Uterus (tissue), 4 donors: Measurements from ENCODE around the gene TEC. TPM values are rescaled to one million over a fixed set of nuclear protein-coding genes. Genes with fewer than 3 reads are reported as not detected.

Experiments used
- DNase-seq, 2 donors: peaks; one replicate each; pipeline ENCODE4 v3.0.0-alpha.2; 2019 to 2020
- H3K27ac ChIP-seq, 2 donors: fragments of 200-600 bp; sonication (generic); 1 replicate in 1 of 2; 2 replicates in 1 of 2; pipeline ENCODE4 v1.5.1; 2016 to 2018
- H3K27me3 ChIP-seq, 2 donors: fragments of 200-600 bp; sonication (generic); one replicate each; pipeline ENCODE4 v1.5.1; 2018 to 2019; ENCODE audit warnings: control low read depth in 1 of 2
- H3K36me3 ChIP-seq, 2 donors: fragments of 200-600 bp; sonication (generic); one replicate each; pipeline ENCODE4 v1.5.1; 2019; ENCODE audit warnings: control low read depth in 1 of 2
- H3K4me1 ChIP-seq, 2 donors: fragments of 200-600 bp; sonication (generic); one replicate each; pipeline ENCODE4 v1.5.1; 2018 to 2019; ENCODE audit warnings: control low read depth in 1 of 2
- H3K4me3 ChIP-seq, 2 donors: fragments of 200-600 bp; sonication (generic); 1 replicate in 1 of 2; 2 replicates in 1 of 2; pipeline ENCODE4 v1.5.1; 2018 to 2019; ENCODE audit warnings: mild to moderate bottlenecking in 1 of 2
- H3K9me3 ChIP-seq, 2 donors: fragments of 200-600 bp; sonication (generic); one replicate each; pipeline ENCODE4 v1.5.1; 2019; ENCODE audit warnings: control low read depth in 1 of 2
- POLR2A ChIP-seq, 2 donors: fragments of 450-650 bp; IDR thresholded peaks; one replicate each; pipeline ENCODE4 v1.6.1; 2016; ENCODE audit warnings: antibody characterized with exemption in 2 of 2, mild to moderate bottlenecking in 1 of 2, moderate library complexity in 1 of 2
- intact Hi-C: fragments of 100-400 bp; cut with DNase I; formaldehyde crosslinking; loops from one replicate; pipeline ENCODE4 v1.15.1; 2023; ENCODE audit warnings: low total_unique reads
- small RNA-seq: library from RNA; depleted of rRNA; stranded (forward); fragments of <200 nt; gene quantifications from one replicate; pipeline ENCODE3, GENCODE V24; 2016
- total RNA-seq, 4 donors: library from RNA; depleted of rRNA in 3 of 4; stranded (reverse); fragments of >200 nt in 3 of 4; gene quantifications; one replicate each; pipeline versions ENCODE4 v1.1.0 to v1.2.4, GENCODE V29; 2014 to 2023
- TF ChIP-seq, protein P1 (sequence below), 4 experiments: fragments of 200-600 bp in 2 of 4; fragments of 450-650 bp in 2 of 4; sonication (generic) in 2 of 4; IDR thresholded peaks; one replicate each; pipeline ENCODE4 v1.5.1; 2016 to 2019; ENCODE audit warnings: antibody characterized with exemption in 4 of 4, mild to moderate bottlenecking in 2 of 4, moderate library complexity in 1 of 4
- donor health status: DM: yes; HTN: yes; CAD: no.

Gene TEC
- total RNA-seq, 4 donors from 2014 or later: under 0.01 to 6.8 (median 2.6) TPM

DNA sequence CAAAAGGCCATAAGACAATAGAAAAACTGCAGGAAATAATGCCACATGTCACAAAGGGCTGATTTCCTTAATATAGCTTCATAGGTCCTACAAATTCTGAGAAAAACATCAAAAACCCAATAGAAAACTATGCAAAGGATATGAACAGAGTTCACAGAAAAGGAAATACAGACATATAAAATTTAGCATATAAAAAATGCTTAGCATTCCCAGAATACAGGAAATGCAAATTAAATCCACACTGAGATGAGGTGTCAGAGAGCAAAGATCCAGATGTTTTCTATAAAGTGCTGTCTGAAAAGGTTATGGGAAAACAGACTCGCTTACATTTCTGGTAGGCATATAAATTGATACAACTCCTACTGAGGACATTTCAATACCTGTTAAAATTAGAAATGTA, 169.4 kb downstream of the TEC start:
- Histone ChIP-seq H3K9me3 (no peaks in the 10 kb centered on the region), H3K36me3 (no peaks in the 10 kb centered on the region), H3K4me1 (no peaks in the 10 kb centered on the region), H3K27me3 (no peaks in the 10 kb centered on the region), H3K4me3 (no peak overlapping the region), H3K27ac (no peak overlapping the region)
- TF ChIP-seq, protein P1, sequence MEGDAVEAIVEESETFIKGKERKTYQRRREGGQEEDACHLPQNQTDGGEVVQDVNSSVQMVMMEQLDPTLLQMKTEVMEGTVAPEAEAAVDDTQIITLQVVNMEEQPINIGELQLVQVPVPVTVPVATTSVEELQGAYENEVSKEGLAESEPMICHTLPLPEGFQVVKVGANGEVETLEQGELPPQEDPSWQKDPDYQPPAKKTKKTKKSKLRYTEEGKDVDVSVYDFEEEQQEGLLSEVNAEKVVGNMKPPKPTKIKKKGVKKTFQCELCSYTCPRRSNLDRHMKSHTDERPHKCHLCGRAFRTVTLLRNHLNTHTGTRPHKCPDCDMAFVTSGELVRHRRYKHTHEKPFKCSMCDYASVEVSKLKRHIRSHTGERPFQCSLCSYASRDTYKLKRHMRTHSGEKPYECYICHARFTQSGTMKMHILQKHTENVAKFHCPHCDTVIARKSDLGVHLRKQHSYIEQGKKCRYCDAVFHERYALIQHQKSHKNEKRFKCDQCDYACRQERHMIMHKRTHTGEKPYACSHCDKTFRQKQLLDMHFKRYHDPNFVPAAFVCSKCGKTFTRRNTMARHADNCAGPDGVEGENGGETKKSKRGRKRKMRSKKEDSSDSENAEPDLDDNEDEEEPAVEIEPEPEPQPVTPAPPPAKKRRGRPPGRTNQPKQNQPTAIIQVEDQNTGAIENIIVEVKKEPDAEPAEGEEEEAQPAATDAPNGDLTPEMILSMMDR (IDR thresholded peaks at IDR 0.05): no peak
- no peak for TF ChIP-seq POLR2A (IDR thresholded peaks at IDR 0.05)
- DNase-seq: no peak
- intact Hi-C loops: no loop called here

DNA sequence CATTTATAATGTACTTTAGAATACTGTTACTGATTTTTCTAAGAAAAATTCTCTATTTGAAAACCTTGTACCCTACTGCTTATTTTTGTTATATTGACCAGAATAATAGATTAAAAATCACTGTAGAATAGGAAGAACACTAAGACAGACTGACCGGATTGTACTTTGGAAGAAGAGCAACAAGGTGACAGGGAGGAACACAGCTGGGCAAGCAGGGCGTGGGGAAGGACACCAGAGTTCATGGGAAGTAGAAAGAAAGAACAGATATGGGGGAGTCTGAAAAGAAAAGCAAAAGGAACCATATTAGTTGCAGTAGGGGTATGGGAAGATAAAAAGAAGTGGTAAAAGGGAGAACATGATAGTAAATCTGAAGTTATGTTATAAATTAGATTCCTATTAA, 174.2 kb downstream of the TEC start:
- no peaks in the 10 kb centered on the region for H3K4me1 ChIP-seq
- no peaks in the 10 kb centered on the region for H3K36me3 ChIP-seq
- no peak for DNase-seq
- no peaks in the 10 kb centered on the region for H3K9me3 ChIP-seq
- H3K4me3 ChIP-seq: no peak overlapping the region
- TF ChIP-seq POLR2A (IDR thresholded peaks at IDR 0.05): no peak
- TF ChIP-seq, protein P1 (IDR thresholded peaks at IDR 0.05): no peak
- intact Hi-C loops: no loop called here
- H3K27ac ChIP-seq: no peak overlapping the region
- H3K27me3 ChIP-seq: no peaks in the 10 kb centered on the region

DNA sequence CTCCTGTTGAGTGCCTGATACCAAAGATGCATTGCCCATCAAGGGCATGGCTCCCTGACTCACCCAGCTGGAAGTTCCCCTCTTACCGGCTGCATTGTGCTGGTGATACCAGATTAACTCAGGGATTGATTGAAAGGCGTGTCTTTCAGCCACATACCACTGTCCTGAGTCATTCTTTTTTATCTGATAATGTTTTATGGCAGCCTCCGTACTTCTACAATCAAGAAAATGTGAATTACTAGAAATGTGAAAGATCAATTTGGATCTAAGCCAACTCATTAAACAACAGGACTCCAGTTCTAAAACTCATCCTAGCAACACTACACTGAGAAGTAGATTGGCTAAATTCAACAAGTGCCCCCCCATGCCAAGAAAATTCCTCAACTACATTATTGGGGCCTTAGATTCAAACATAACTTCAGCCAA, 175.6 kb downstream of the TEC start:
- no peak overlapping the region for H3K27ac ChIP-seq
- H3K4me3 ChIP-seq: no peak overlapping the region
- TF ChIP-seq POLR2A (IDR thresholded peaks at IDR 0.05): no peak
- TF ChIP-seq, protein P1 (IDR thresholded peaks at IDR 0.05): no peak
- DNase-seq: no peak
- no peaks in the 10 kb centered on the region for H3K9me3 ChIP-seq
- no peaks in the 10 kb centered on the region for H3K27me3 ChIP-seq
- intact Hi-C loops: no loop called here
- H3K36me3 ChIP-seq: no peaks in the 10 kb centered on the region
- no peaks in the 10 kb centered on the region for H3K4me1 ChIP-seq

DNA sequence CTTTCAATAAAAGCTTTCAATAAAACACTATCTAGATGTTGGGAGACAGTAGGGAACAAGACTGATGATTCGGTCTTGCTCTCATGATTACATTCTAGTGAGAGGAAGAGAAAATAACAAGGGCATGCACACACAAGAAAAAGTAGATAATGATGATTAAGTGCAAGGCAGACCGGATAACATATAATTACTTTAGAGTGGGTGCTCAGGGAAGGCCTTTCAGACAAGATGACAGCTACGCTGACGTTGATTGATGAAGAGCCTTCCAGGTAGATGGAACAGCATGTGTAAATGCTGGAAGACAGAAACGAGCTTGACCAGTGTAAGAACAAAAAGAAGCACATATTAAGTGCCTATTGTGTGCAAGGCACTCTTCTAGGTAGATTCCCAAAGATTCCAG, 179.0 kb downstream of the TEC start:
- H3K27me3 ChIP-seq: no peaks in the 10 kb centered on the region
- DNase-seq: no peak
- TF ChIP-seq, protein P1 (IDR thresholded peaks at IDR 0.05): no peak
- TF ChIP-seq POLR2A (IDR thresholded peaks at IDR 0.05): no peak
- no peaks in the 10 kb centered on the region for H3K4me1 ChIP-seq
- H3K4me3 ChIP-seq: no peak overlapping the region
- H3K27ac ChIP-seq: no peak overlapping the region
- no peaks in the 10 kb centered on the region for H3K9me3 ChIP-seq
- H3K36me3 ChIP-seq: no peaks in the 10 kb centered on the region
- intact Hi-C loops: no loop called here

DNA sequence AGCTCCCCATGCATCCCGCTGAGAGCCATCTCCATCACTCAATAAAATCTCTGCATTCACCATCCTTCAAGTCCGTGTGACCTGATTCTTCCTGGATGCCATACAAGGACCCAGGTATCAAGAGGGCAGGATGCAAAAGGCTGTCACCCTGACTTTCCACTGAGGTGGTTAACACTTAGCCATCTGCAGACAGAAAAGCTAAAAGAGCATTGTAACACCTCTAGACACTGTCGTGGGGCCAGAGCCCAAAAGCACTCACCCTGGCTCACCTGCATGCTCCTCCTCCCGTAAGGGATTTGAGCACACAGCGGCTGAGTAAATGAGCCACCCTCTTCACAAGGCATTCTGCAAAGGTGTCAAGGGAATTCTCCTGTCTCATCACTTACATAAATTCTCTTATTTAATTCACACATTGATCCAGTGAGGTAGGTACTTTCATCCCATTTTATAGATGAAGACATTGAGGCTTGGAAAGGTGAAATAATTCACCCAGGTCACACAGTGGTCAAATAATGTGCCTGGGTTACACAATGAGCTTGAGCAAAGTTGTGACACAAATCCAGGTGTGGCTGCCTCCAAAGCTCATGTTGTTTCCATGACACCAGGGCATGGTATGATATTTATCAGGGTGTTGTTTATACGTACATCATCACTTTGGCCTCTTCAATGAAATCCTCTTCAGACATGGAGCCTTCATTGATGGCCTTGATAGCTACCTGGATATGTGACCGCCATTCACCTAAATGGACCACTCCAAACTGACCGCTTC, 183.6 kb downstream of the TEC start:
- Histone ChIP-seq H3K9me3 (no peaks in the 10 kb centered on the region), H3K27ac (no peak overlapping the region), H3K4me1 (no peaks in the 10 kb centered on the region), H3K4me3 (no peak overlapping the region), H3K36me3 (no peaks in the 10 kb centered on the region), H3K27me3 (no peaks in the 10 kb centered on the region)
- intact Hi-C loops: no loop called here
- no peak for DNase-seq
- no peak for TF ChIP-seq POLR2A (IDR thresholded peaks at IDR 0.05)
- TF ChIP-seq, protein P1 (IDR thresholded peaks at IDR 0.05): no peak

Small RNA genes within 50 kb of the gene (small RNA-seq; reads per million reads assigned to genes)
- gene RF00019 (not detected), gene RF00026 (not detected), gene RNU6-838P (not detected)

Other genes with a start within 250 kb of the TEC start
- gene TXK, start 135.6 kb downstream of the TEC start, total RNA-seq: 1 to 10 TPM in 3 of 4 donors, not detected in 1; 1.3 to 6.4 (median 3.1) TPM
- gene SLAIN2, start 71.7 kb upstream of the TEC start, total RNA-seq: 100 to 1,000 TPM in 1 of 4 donors, 10 to 100 TPM in 3; 20.0 to 120 (median 62.0) TPM
- gene SLC10A4, start 213.5 kb upstream of the TEC start, total RNA-seq: 1 to 10 TPM in 1 of 4 donors, under 1 TPM in 1, not detected in 2; 0.24 to 1.2 TPM
- under 1 TPM in 1 of 4 donors, not detected in 3; 0.41 TPM for gene ZAR1, start 220.4 kb upstream of the TEC start, total RNA-seq